Ascending aorta (tissue), 2 donors: Measurements from ENCODE around the gene GIGYF1. TPM values are rescaled to one million over a fixed set of nuclear protein-coding genes. Genes with fewer than 3 reads are reported as not detected.
"Not testable (repeated sequence)": the region's sequence is repeated elsewhere in the genome, so short reads cannot be mapped to it uniquely, and the experiment has no call there.

Source experiments
- DNase-seq, 2 donors: peaks; one replicate each; pipeline ENCODE4 v3.0.0-alpha.2; 2019; ENCODE audit warnings: low spot score in 2 of 2
- H3K27ac ChIP-seq, 2 donors: fragments of 200-600 bp; sonication (generic); one replicate each; pipeline ENCODE4 v1.5.1; 2016 to 2017; ENCODE audit warnings: mild to moderate bottlenecking in 1 of 2
- H3K27me3 ChIP-seq: fragments of 200-600 bp; sonication (generic); one replicate; pipeline ENCODE4 v1.5.1; 2017
- H3K36me3 ChIP-seq, 2 donors: fragments of 200-600 bp; sonication (generic); one replicate each; pipeline ENCODE4 v1.5.1; 2016
- H3K4me1 ChIP-seq, 2 donors: fragments of 200-600 bp; sonication (generic); one replicate each; pipeline ENCODE4 v1.5.1; 2016 to 2017; ENCODE audit warnings: mild to moderate bottlenecking in 1 of 2
- H3K4me3 ChIP-seq, 2 donors: fragments of 200-600 bp; sonication (generic); one replicate each; pipeline ENCODE4 v1.5.1; 2016 to 2017; ENCODE audit warnings: mild to moderate bottlenecking in 1 of 2
- H3K9me3 ChIP-seq, 2 donors: fragments of 200-600 bp; sonication (generic); one replicate each; pipeline ENCODE4 v1.5.1; 2016
- CTCF ChIP-seq, 3 experiments: fragments of 200-600 bp in 2 of 3; fragments of 450-650 bp in 1 of 3; sonication (generic) in 2 of 3; IDR thresholded peaks; one replicate each; pipeline ENCODE4 v1.5.1; 2016 to 2019; ENCODE audit warnings: antibody characterized with exemption in 3 of 3, mild to moderate bottlenecking in 1 of 3, moderate library complexity in 1 of 3
- intact Hi-C: fragments of 100-400 bp; cut with DNase I; formaldehyde crosslinking; loops from one replicate; pipeline ENCODE4 v1.15.1; 2023
- total RNA-seq: library from RNA; depleted of rRNA; stranded (reverse); fragments of >200 nt; gene quantifications from one replicate; pipeline ENCODE4 v1.1.0, GENCODE V29; 2016

Gene GIGYF1
- total RNA-seq, 1 donor from 2014 or later = 31.1 TPM

GRCh38 chr7:100670074-100670473 is 24.0 kb downstream of the GIGYF1 start:
- H3K27me3 ChIP-seq = no peaks in the 10 kb centered on the region
- no peak for TF ChIP-seq CTCF (IDR thresholded peaks at IDR 0.05)
- H3K36me3 ChIP-seq = no peaks in the 10 kb centered on the region
- intact Hi-C loops = loop anchor here (5.0 kb wide), 2 partner anchors 123 to 203 kb away; no protein-coding TSS in a partner anchor
- no peaks in the 10 kb centered on the region for H3K9me3 ChIP-seq
- H3K27ac ChIP-seq = no peak overlapping the region
- DNase-seq = no peak
- H3K4me1 ChIP-seq = peaks cover 0 to 3% of the 10 kb centered on the region in 2 donors
- no peak overlapping the region for H3K4me3 ChIP-seq

- H3K4me1 ChIP-seq, DNase-seq, H3K36me3 ChIP-seq, H3K27me3 ChIP-seq, H3K4me3 ChIP-seq, intact Hi-C loops, H3K27ac ChIP-seq, H3K9me3 ChIP-seq: not testable (repeated sequence)
Observed at GRCh38 chr7:100669106-100669505, 24.9 kb downstream of the GIGYF1 start.

GRCh38 chr7:100668069-100668449 is 26.0 kb downstream of the GIGYF1 start:
- no peak for TF ChIP-seq CTCF (IDR thresholded peaks at IDR 0.05)
- intact Hi-C loops = no loop called here
- Histone ChIP-seq H3K4me1 (peaks cover 0 to 3% of the 10 kb centered on the region in 2 donors), H3K9me3 (no peaks in the 10 kb centered on the region), H3K36me3 (no peaks in the 10 kb centered on the region), H3K27ac (peak overlapping the region; percentile 16 to 49), H3K4me3 (no peak overlapping the region), H3K27me3 (no peaks in the 10 kb centered on the region)
- DNase-seq = no peak

GRCh38 chr7:100667331-100668068 is 26.6 kb downstream of the GIGYF1 start:
- no peak for TF ChIP-seq CTCF (IDR thresholded peaks at IDR 0.05)
- H3K27ac ChIP-seq = peak overlapping the region; percentile 49 to 50
- intact Hi-C loops = no loop called here
- H3K4me1 ChIP-seq = peaks cover 0 to 3% of the 10 kb centered on the region in 2 donors
- no peak for DNase-seq
- H3K36me3 ChIP-seq = no peaks in the 10 kb centered on the region
- no peak overlapping the region for H3K4me3 ChIP-seq
- no peaks in the 10 kb centered on the region for H3K9me3 ChIP-seq
- H3K27me3 ChIP-seq = no peaks in the 10 kb centered on the region

- Histone ChIP-seq H3K27ac (no peak overlapping the region), H3K9me3 (no peaks in the 10 kb centered on the region), H3K27me3 (no peaks in the 10 kb centered on the region), H3K4me3 (no peak overlapping the region), H3K4me1 (peaks cover 0 to 3% of the 10 kb centered on the region in 2 donors), H3K36me3 (no peaks in the 10 kb centered on the region)
- intact Hi-C loops = no loop called here
- no peak for DNase-seq
- no peak for TF ChIP-seq CTCF (IDR thresholded peaks at IDR 0.05)
Observed at GRCh38 chr7:100665168-100665726, 28.8 kb downstream of the GIGYF1 start.

GRCh38 chr7:100662194-100662776 is 31.8 kb downstream of the GIGYF1 start:
- not testable (repeated sequence) for H3K36me3 ChIP-seq

More at GRCh38 chr7:100662194-100662776, 31.8 kb downstream of the GIGYF1 start:
- intact Hi-C loops, H3K4me3 ChIP-seq, H3K4me1 ChIP-seq, DNase-seq, H3K9me3 ChIP-seq, H3K27me3 ChIP-seq, H3K27ac ChIP-seq: not testable (repeated sequence)
